Keratinocyte (primary cell): ENCODE measurements around the gene KLK15. TPM values are rescaled to one million over a fixed set of nuclear protein-coding genes. Genes with fewer than 3 reads are reported as not detected.

Experiments used
- DNase-seq: peaks from one replicate; pipeline ENCODE4 v3.0.0-alpha.2; 2011; ENCODE audit warnings: low read depth, missing footprints, low spot score
- FAIRE-seq: peaks from 2 replicates; lab custom pipeline; 2011; peaks lifted over from hg19 to GRCh38; lab: Jason Lieb, UNC
- H2AFZ ChIP-seq: 2 replicates; pipeline ENCODE4 v1.6.0; 2012; ENCODE audit warnings: low read length, control low read depth, inconsistent platforms; ENCODE audit not compliant: control insufficient read depth
- H3K27ac ChIP-seq: 2 replicates; pipeline ENCODE4 v1.5.1; 2011; ENCODE audit warnings: low read length; ENCODE audit not compliant: control insufficient read depth, insufficient read depth
- H3K27me3 ChIP-seq: 3 replicates; pipeline ENCODE4 v1.6.0; 2011; ENCODE audit warnings: low read length; ENCODE audit not compliant: control insufficient read depth, insufficient read depth; ENCODE audit errors: extremely low read depth
- H3K36me3 ChIP-seq, 2 experiments: 2 replicates in 1 of 2; 3 replicates in 1 of 2; pipeline ENCODE4 v1.5.1; 2011; ENCODE audit warnings: low read length in 2 of 2, mild to moderate bottlenecking in 1 of 2; ENCODE audit not compliant: control insufficient read depth in 2 of 2, insufficient read depth in 2 of 2; ENCODE audit errors: extremely low read depth in 1 of 2
- H3K4me1 ChIP-seq: 3 replicates; pipeline ENCODE4 v1.5.1; 2011; ENCODE audit warnings: low read length; ENCODE audit not compliant: control insufficient read depth, insufficient read depth; ENCODE audit errors: extremely low read depth
- H3K4me2 ChIP-seq: 3 replicates; pipeline ENCODE4 v1.6.0; 2011; ENCODE audit warnings: low read depth, low read length; ENCODE audit not compliant: control insufficient read depth, insufficient read depth; ENCODE audit errors: extremely low read depth
- H3K4me3 ChIP-seq, 3 experiments: fragments of 200-600 bp in 1 of 3; sonication (generic) in 1 of 3; 2 replicates in 2 of 3; 3 replicates in 1 of 3; pipeline ENCODE4 v1.5.1; 2011 to 2016; ENCODE audit warnings: low read length in 3 of 3, mild to moderate bottlenecking in 3 of 3, control low read depth in 2 of 3, inconsistent platforms in 1 of 3, low read depth in 1 of 3, mixed read lengths in 1 of 3, mixed run types in 1 of 3, moderate library complexity in 1 of 3; ENCODE audit not compliant: control insufficient read depth in 2 of 3, insufficient read depth in 2 of 3; ENCODE audit errors: extremely low read depth in 1 of 3
- H3K79me2 ChIP-seq: 2 replicates; pipeline ENCODE4 v1.6.0; 2012; ENCODE audit warnings: low read length; ENCODE audit not compliant: control insufficient read depth, insufficient read depth
- H3K9ac ChIP-seq: 3 replicates; pipeline ENCODE4 v1.6.0; 2011; ENCODE audit warnings: low read length; ENCODE audit not compliant: control insufficient read depth, insufficient read depth; ENCODE audit errors: extremely low read depth
- H3K9me1 ChIP-seq: 3 replicates; pipeline ENCODE4 v1.6.0; 2011; ENCODE audit warnings: low read length; ENCODE audit not compliant: control insufficient read depth, insufficient read depth; ENCODE audit errors: extremely low read depth
- H3K9me3 ChIP-seq: 2 replicates; pipeline ENCODE4 v1.5.1; 2012; ENCODE audit warnings: low read depth, low read length; ENCODE audit not compliant: control insufficient read depth
- H4K20me1 ChIP-seq: 3 replicates; pipeline ENCODE4 v1.6.0; 2011; ENCODE audit warnings: low read length; ENCODE audit not compliant: control insufficient read depth, insufficient read depth; ENCODE audit errors: extremely low read depth
- CTCF ChIP-seq, 3 experiments: IDR thresholded peaks in 1 of 3; conservative IDR thresholded peaks in 1 of 3; optimal IDR thresholded peaks in 1 of 3; 2 replicates in 2 of 3; 3 replicates in 1 of 3; pipeline versions ENCODE3 to v1.5.1; 2011; ENCODE audit warnings: low read length in 3 of 3, mild to moderate bottlenecking in 3 of 3, moderate library complexity in 2 of 3, control low read depth in 1 of 3, inconsistent platforms in 1 of 3; ENCODE audit not compliant: insufficient read depth in 2 of 3; ENCODE audit errors: extremely low read depth in 1 of 3
- EZH2 ChIP-seq: IDR thresholded peaks from one replicate; pipeline ENCODE4 v1.6.1; 2012; ENCODE audit warnings: inconsistent platforms, mild to moderate bottlenecking, low read length, moderate library complexity
- dilution Hi-C: fragments of 300-500 bp; cut with MboI; formaldehyde crosslinking; loops from one replicate; pipeline ENCODE4 v1.7.0; 2020; ENCODE audit warnings: low sequenced_read_pairs; ENCODE audit not compliant: extremely low pct_ligation_motif_present
- polyA plus RNA-seq, 5 experiments: library from polyadenylated mRNA; depleted of rRNA in 3 of 5; stranded (reverse) in 3 of 5; stranded (forward) in 1 of 5; unstranded in 1 of 5; fragments of >200 nt; gene quantifications; 1 replicate in 1 of 5; 2 replicates in 3 of 5; 3 replicates in 1 of 5; pipeline versions ENCODE4 v1.2.1 to v1.2.3, GENCODE V29; 2011 to 2012; ENCODE audit warnings: missing spikeins in 2 of 5, low read depth in 1 of 5, low replicate concordance in 1 of 5

KLK15 gene
- polyA plus RNA-seq, 1 donor (not counting 4 experiments of a cell fraction or from before 2014, with no cell fraction given) = not detected

GRCh38 chr19:50826492-50827240 is 6.7 kb downstream of the KLK15 start:
- no peak overlapping the region for H2AFZ ChIP-seq
- H3K4me3 ChIP-seq = no peak overlapping the region
- H3K36me3 ChIP-seq = no peaks in the 10 kb centered on the region
- H4K20me1 ChIP-seq = no peaks in the 10 kb centered on the region
- dilution Hi-C loops = no loop called here
- H3K27me3 ChIP-seq = peaks cover 13% of the 10 kb centered on the region
- no peak overlapping the region for H3K9ac ChIP-seq
- no peaks in the 10 kb centered on the region for H3K4me1 ChIP-seq
- H3K4me2 ChIP-seq = no peak overlapping the region
- no peaks in the 10 kb centered on the region for H3K79me2 ChIP-seq
- FAIRE-seq = no peak
- H3K27ac ChIP-seq = no peak overlapping the region
- TF ChIP-seq EZH2 = no peak
- TF ChIP-seq CTCF (optimal IDR thresholded peaks at IDR 0.05 in 1 of 3, IDR thresholded peaks at IDR 0.05 in 1 of 3, conservative IDR thresholded peaks at IDR 0.05 in 1 of 3; ENCODE audit: extremely low read depth in 1 of 3, insufficient read depth in 2 of 3, low read length in 3 of 3) = no peak
- no peaks in the 10 kb centered on the region for H3K9me1 ChIP-seq
- DNase-seq = no peak
- no peaks in the 10 kb centered on the region for H3K9me3 ChIP-seq

- dilution Hi-C loops = no loop called here
- H2AFZ ChIP-seq = no peak within 1 kb of the TSS
- peaks cover 32% of the 10 kb centered on the region for H3K27me3 ChIP-seq
- no peaks in the 10 kb centered on the region for H4K20me1 ChIP-seq
- H3K9me1 ChIP-seq = no peaks in the 10 kb centered on the region
- no peak within 1 kb of the TSS for H3K4me2 ChIP-seq
- no peak within 1 kb of the TSS for H3K27ac ChIP-seq
- no peaks in the 10 kb centered on the region for H3K4me1 ChIP-seq
- no peaks in the 10 kb centered on the region for H3K36me3 ChIP-seq
- H3K9ac ChIP-seq = no peak within 1 kb of the TSS
- no peak within 1 kb of the TSS for H3K4me3 ChIP-seq
- DNase-seq (no peak), FAIRE-seq (no peak)
- no peaks in the 10 kb centered on the region for H3K79me2 ChIP-seq
- no peaks in the 10 kb centered on the region for H3K9me3 ChIP-seq
- TF ChIP-seq CTCF (optimal IDR thresholded peaks at IDR 0.05 in 1 of 3, IDR thresholded peaks at IDR 0.05 in 1 of 3, conservative IDR thresholded peaks at IDR 0.05 in 1 of 3; ENCODE audit: extremely low read depth in 1 of 3, insufficient read depth in 2 of 3, low read length in 3 of 3) (no peak), EZH2 (no peak)
These were observed 9.9 kb downstream of the KLK15 start, which contains the start of gene KLK1 for GRCh38 chr19:50823389-50824042. Gene KLK1, minus strand, starts transcription at chr19:50823787. Its CDS starts 39 bp downstream, at chr19:50823748.
